ENCODE data around the gene MKKS.

DNA sequence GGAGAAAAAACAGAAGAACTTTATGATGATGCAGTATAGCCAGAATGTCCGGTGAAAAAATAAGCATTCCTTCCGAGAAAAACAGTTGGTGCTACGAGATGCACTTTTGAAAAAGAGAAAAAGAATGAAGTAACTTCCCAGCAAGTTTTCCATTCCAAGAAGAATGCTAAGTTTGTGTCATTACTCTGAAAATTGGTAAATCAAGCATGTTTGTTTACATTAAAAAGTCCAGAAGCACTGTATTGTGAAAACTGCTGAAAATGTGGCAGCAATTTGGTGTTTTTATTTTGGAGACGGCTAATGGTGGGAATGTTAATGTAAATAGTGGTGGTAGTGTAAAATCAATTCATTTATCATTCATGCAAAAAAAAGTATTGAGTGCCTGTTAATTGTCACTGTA lies 46.3 kb downstream of the MKKS start:
- TF ChIP-seq POLR2AphosphoS5 (IDR thresholded peaks at IDR 0.05) (no peak), POLR2A (IDR thresholded peaks at IDR 0.05) (no peak)
- TF ChIP-seq, protein P1, sequence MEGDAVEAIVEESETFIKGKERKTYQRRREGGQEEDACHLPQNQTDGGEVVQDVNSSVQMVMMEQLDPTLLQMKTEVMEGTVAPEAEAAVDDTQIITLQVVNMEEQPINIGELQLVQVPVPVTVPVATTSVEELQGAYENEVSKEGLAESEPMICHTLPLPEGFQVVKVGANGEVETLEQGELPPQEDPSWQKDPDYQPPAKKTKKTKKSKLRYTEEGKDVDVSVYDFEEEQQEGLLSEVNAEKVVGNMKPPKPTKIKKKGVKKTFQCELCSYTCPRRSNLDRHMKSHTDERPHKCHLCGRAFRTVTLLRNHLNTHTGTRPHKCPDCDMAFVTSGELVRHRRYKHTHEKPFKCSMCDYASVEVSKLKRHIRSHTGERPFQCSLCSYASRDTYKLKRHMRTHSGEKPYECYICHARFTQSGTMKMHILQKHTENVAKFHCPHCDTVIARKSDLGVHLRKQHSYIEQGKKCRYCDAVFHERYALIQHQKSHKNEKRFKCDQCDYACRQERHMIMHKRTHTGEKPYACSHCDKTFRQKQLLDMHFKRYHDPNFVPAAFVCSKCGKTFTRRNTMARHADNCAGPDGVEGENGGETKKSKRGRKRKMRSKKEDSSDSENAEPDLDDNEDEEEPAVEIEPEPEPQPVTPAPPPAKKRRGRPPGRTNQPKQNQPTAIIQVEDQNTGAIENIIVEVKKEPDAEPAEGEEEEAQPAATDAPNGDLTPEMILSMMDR (IDR thresholded peaks at IDR 0.05) = no peak

Data from prostate gland (tissue), 2 donors.